Vagina (tissue), 2 donors: Measurements from ENCODE around the gene OR6Q1. TPM values are rescaled to one million over a fixed set of nuclear protein-coding genes. Genes with fewer than 3 reads are reported as not detected.

Experiments
- DNase-seq, 2 donors: peaks; one replicate each; pipeline ENCODE4 v3.0.0-alpha.2; 2017; ENCODE audit errors: extremely low spot score in 2 of 2
- H3K27ac ChIP-seq: fragments of 200-600 bp; sonication (generic); one replicate; pipeline ENCODE4 v1.5.1; 2019
- H3K27me3 ChIP-seq: fragments of 200-600 bp; sonication (generic); one replicate; pipeline ENCODE4 v1.5.1; 2019
- H3K36me3 ChIP-seq, 2 donors: fragments of 200-600 bp; sonication (generic); one replicate each; pipeline ENCODE4 v1.5.1; 2017 to 2019
- H3K4me1 ChIP-seq: fragments of 200-600 bp; sonication (generic); one replicate; pipeline ENCODE4 v1.5.1; 2019
- H3K4me3 ChIP-seq, 2 donors: fragments of 200-600 bp; sonication (generic); 1 replicate in 1 of 2; 2 replicates in 1 of 2; pipeline ENCODE4 v1.5.1; 2016 to 2019
- H3K9me3 ChIP-seq: fragments of 200-600 bp; sonication (generic); one replicate; pipeline ENCODE4 v1.5.1; 2019
- CTCF ChIP-seq, 3 experiments: fragments of 450-650 bp in 2 of 3; fragments of 200-600 bp in 1 of 3; sonication (generic) in 1 of 3; IDR thresholded peaks; one replicate each; pipeline ENCODE4 v1.5.1; 2017 to 2019; ENCODE audit warnings: antibody characterized with exemption in 3 of 3, mild to moderate bottlenecking in 2 of 3, moderate library complexity in 2 of 3
- POLR2A ChIP-seq, 2 donors: fragments of 450-650 bp; IDR thresholded peaks; one replicate each; pipeline ENCODE4 v1.6.1; 2017; ENCODE audit warnings: antibody characterized with exemption in 2 of 2, mild to moderate bottlenecking in 2 of 2, moderate library complexity in 2 of 2
- POLR2AphosphoS5 ChIP-seq, 2 donors: sonication (generic); formaldehyde crosslinking; IDR thresholded peaks; one replicate each; pipeline ENCODE4 v1.9.0; 2017; ENCODE audit warnings: antibody characterized with exemption in 2 of 2, mild to moderate bottlenecking in 2 of 2, low read depth in 1 of 2; ENCODE audit not compliant: insufficient read depth in 1 of 2
- intact Hi-C: fragments of 100-400 bp; cut with DNase I; formaldehyde crosslinking; loops from one replicate; pipeline ENCODE4 v1.15.1; 2023
- total RNA-seq: library from RNA; depleted of rRNA; stranded (reverse); fragments of >200 nt; gene quantifications from one replicate; pipeline ENCODE4 v1.2.3, GENCODE V29; 2016

OR6Q1 gene
- total RNA-seq, 1 donor from 2014 or later: not detected

- no peaks in the 10 kb centered on the region for H3K36me3 ChIP-seq
- no peak overlapping the region for H3K4me3 ChIP-seq
- H3K9me3 ChIP-seq: no peaks in the 10 kb centered on the region
- no peaks in the 10 kb centered on the region for H3K27me3 ChIP-seq
- DNase-seq: no peak
- TF ChIP-seq CTCF (IDR thresholded peaks at IDR 0.05): no peak
- H3K27ac ChIP-seq: no peak overlapping the region
- intact Hi-C loops: no loop called here
- no peaks in the 10 kb centered on the region for H3K4me1 ChIP-seq
Measured at GRCh38 chr11:58000699-58001098, 30.1 kb upstream of the OR6Q1 start.

- H3K4me3 ChIP-seq: no peak overlapping the region
- H3K36me3 ChIP-seq: no peaks in the 10 kb centered on the region
- intact Hi-C loops: no loop called here
- TF ChIP-seq POLR2AphosphoS5 (IDR thresholded peaks at IDR 0.05; ENCODE audit: insufficient read depth in 1 of 2, low read depth in 1 of 2) (no peak), CTCF (IDR thresholded peaks at IDR 0.05) (no peak), POLR2A (IDR thresholded peaks at IDR 0.05) (no peak)
- H3K27ac ChIP-seq: no peak overlapping the region
- H3K4me1 ChIP-seq: no peaks in the 10 kb centered on the region
- H3K9me3 ChIP-seq: no peaks in the 10 kb centered on the region
- DNase-seq: no peak
- no peaks in the 10 kb centered on the region for H3K27me3 ChIP-seq
Measured at GRCh38 chr11:58003036-58003435, 27.7 kb upstream of the OR6Q1 start.

GRCh38 chr11:58003591-58003990 is 27.2 kb upstream of the OR6Q1 start:
- no peak overlapping the region for H3K27ac ChIP-seq
- H3K4me3 ChIP-seq: no peak overlapping the region
- no peaks in the 10 kb centered on the region for H3K9me3 ChIP-seq
- intact Hi-C loops: no loop called here
- no peaks in the 10 kb centered on the region for H3K4me1 ChIP-seq
- TF ChIP-seq POLR2AphosphoS5 (IDR thresholded peaks at IDR 0.05; ENCODE audit: insufficient read depth in 1 of 2, low read depth in 1 of 2) (no peak), CTCF (IDR thresholded peaks at IDR 0.05) (no peak), POLR2A (IDR thresholded peaks at IDR 0.05) (no peak)
- no peak for DNase-seq
- no peaks in the 10 kb centered on the region for H3K27me3 ChIP-seq
- no peaks in the 10 kb centered on the region for H3K36me3 ChIP-seq

GRCh38 chr11:58004664-58005063 is 26.1 kb upstream of the OR6Q1 start:
- H3K4me3 ChIP-seq: no peak overlapping the region
- no peak for DNase-seq
- TF ChIP-seq POLR2AphosphoS5 (IDR thresholded peaks at IDR 0.05; ENCODE audit: insufficient read depth in 1 of 2, low read depth in 1 of 2): peak in 1 of 2 donors; percentile 32
- TF ChIP-seq CTCF (IDR thresholded peaks at IDR 0.05): no peak
- no peaks in the 10 kb centered on the region for H3K36me3 ChIP-seq
- no peaks in the 10 kb centered on the region for H3K9me3 ChIP-seq
- H3K27ac ChIP-seq: no peak overlapping the region
- H3K4me1 ChIP-seq: no peaks in the 10 kb centered on the region
- intact Hi-C loops: no loop called here
- H3K27me3 ChIP-seq: no peaks in the 10 kb centered on the region

GRCh38 chr11:58006940-58007339 is 23.8 kb upstream of the OR6Q1 start:
- intact Hi-C loops: no loop called here
- Histone ChIP-seq H3K36me3 (no peaks in the 10 kb centered on the region), H3K27me3 (no peaks in the 10 kb centered on the region), H3K4me1 (no peaks in the 10 kb centered on the region), H3K27ac (no peak overlapping the region), H3K4me3 (no peak overlapping the region), H3K9me3 (no peaks in the 10 kb centered on the region)
- DNase-seq: no peak
- TF ChIP-seq CTCF (IDR thresholded peaks at IDR 0.05) (no peak), POLR2AphosphoS5 (IDR thresholded peaks at IDR 0.05; ENCODE audit: insufficient read depth in 1 of 2, low read depth in 1 of 2) (no peak), POLR2A (IDR thresholded peaks at IDR 0.05) (no peak)
